Islet of Langerhans (tissue), 1 donor: ENCODE data around the gene EFCAB12.
"Not testable (repeated sequence)": the region's sequence is repeated elsewhere in the genome, so short reads cannot be mapped to it uniquely, and the experiment has no call there.

Source experiments
- FAIRE-seq: peaks from one replicate; lab custom pipeline; 2011; peaks lifted over from hg19 to GRCh38; lab: Jason Lieb, UNC

Gene EFCAB12

GRCh38 chr3:129365296-129366136 lies 62.9 kb downstream of the EFCAB12 start:
- FAIRE-seq: no peak

DNA sequence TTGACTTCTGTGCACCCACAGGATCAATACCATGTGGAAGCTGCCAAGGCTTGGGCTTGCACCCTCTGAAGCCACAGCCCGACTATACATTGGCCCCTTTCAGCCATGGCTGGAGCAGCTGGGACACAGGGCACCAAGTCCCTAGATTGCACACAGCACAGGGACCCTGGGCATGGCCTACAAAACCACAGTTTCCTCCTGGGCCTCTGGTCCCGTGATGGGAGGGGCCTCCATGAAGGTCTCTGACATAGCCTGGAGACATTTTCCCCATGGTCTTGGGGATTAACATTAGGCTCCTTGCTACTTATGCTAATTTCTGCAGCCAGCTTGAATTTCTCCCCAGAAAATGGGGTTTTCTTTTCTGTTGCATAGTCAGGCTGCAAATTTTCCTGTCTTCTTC lies 63.6 kb downstream of the EFCAB12 start:
- FAIRE-seq: not testable (repeated sequence)

- FAIRE-seq: not testable (repeated sequence)
Measured at GRCh38 chr3:129363356-129363755, 65.1 kb downstream of the EFCAB12 start.

- FAIRE-seq: no peak
Measured at GRCh38 chr3:129360705-129361460, 67.6 kb downstream of the EFCAB12 start.

- FAIRE-seq: no peak
Measured at GRCh38 chr3:129360171-129360611, 68.2 kb downstream of the EFCAB12 start.

DNA sequence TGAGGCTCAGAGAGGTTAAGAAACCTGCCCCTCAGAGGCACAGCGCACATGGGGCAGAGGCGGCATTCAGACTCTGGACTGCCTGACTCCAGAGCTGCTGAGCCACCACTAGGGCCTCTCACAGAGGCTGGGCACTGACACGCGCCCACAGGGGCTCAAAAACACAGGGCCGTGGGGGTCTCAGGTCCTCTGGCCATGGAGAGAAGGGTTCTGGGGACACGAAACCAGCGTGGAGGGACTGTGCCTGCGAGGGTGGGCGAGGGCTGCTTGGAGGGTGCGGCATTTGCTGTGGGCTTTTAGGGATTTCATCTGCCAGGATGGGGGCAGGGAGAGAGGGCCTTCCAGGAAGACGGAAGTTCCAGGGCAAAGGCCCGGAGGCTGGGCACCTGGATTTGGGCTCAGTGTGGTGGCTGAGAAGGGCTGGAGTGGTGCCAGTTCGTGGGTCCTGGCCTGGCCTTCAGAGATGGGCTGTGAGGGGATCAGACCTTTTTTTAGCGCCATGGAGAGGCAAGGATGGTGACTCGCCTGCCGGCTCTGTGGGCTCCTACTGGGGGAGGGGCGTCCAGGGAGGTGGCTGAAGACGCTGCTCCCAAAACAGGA lies 69.6 kb downstream of the EFCAB12 start:
- no peak for FAIRE-seq

DNA sequence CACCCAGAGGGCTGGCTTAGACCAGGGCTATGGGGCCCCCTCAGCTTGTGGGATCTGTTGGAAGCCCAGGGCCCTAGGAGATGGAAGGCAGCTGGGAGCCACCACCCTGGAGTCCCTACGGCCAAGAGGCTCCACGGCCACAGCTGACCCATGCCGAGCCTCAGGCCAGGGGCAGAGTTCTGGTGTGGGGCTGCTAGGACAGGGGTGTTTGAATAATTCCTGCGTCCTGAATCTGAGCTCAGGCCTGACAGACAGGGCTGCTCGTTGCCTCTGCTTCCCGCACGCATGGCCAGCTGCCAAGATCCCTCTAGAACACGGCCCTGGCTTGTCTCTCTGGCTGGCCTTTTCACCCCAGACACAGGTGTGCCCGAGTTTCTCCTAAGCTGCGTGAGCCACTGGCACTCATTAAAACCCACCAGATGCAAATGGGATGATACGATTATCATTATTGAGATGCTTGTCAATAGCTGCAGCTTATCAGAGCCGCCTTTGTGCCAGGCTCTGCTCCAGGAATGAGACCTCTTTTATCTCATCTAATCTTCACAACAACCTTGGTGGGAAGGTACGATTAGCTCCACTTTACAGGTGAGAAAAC lies 70.2 kb downstream of the EFCAB12 start:
- no peak for FAIRE-seq

GRCh38 chr3:129357616-129358015 lies 70.8 kb downstream of the EFCAB12 start:
- FAIRE-seq: no peak

DNA sequence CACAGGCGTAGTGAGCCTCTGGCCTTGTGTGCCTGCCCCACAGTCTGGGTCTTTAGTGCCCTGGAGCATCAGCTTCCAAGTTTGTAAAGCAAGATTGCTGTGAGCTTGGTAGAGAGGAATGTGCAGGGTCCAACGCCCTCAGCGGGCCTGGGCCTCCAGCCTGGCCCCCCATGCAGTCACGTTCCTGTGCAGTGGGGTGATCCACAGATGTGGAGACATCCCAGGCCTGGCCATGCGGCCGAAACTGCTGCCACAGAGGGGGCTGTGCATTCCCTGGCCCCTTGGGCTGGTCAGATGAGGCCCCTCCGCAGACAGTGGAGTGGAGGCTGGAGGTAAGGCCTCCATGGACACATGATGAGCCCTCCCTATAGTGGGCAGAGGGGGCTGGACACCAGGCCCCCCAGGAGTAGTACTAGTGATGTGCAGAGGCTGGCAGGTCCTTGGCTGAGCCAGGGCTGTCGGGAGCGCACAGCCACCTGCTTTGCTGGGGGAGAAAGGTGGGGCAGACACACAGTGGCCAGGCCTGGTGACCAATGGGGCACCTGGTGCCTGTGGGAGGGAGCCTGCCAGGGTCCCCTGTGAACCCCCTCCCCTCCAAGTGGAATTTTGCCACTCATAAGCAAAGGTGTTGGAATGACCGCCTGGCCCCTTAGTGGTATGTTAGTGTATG lies 71.5 kb downstream of the EFCAB12 start:
- FAIRE-seq: no peak

GRCh38 chr3:129353589-129353941 lies 74.9 kb downstream of the EFCAB12 start:
- no peak for FAIRE-seq

DNA sequence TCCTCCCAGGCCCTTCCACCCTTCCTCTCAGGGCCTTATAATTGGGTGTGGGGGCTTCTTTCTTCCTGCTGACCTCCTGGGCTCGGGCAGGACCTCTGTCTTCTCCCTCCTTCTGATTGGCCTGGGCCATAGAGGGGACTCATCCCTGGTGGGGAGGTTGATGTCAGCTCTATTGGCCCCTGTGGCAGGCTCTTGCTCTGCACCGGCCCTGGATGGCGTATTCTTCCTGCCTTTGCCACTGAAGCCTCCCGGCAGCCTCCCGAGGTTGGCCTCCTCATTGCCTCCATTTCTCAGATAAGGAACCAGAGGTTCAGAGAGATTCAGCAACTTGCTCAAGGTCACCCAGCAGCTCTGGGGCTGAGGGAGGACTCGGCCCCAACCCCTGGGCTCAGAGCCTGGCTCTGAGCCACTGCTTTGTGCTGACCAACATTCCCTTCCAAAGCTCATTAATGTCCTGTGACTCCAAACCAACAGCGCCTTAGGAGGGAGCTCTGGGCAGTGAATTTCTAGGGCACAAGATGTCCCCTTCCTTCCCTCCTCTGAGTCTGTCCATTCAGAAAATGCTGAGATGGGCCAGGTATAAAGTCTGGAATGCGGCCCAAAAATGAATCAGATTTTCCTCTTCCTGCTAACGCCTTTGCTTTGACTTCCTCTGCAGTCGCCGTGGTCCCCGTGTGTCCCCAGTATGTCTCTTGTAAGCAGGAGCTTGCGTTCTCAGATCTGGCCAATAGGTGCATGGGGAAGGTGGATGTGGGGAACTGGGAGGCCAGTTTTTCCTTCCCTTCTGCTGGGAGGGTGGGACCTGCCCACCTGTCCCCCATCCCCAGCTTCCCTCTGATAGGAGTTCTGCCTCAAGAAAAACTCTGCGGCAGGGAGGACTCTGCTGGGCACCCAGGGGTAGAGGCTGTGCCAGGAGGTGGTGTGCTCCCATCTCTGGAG lies 75.5 kb downstream of the EFCAB12 start:
- FAIRE-seq: no peak

DNA sequence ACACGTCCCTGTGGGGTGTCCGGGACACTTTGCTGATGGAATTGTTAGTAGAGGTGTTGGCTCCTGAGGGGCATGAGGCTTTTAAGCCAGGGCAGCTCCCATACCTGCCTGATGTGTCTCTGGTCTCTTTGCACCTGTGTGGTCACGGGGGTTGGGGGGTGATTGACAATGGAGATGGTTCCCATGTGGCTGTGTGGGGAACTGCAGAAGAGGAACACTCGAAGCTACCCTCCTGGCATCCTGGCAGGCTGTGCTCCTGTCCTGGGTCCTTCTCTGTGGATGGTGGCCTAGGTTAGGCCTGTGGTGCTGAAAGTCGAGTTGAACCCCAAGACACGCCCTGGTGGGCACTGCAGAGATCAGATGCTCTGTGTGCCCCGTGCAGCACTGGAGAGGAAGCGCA lies 76.4 kb downstream of the EFCAB12 start:
- FAIRE-seq: no peak
